Brain microvascular endothelial cell (primary cell): Measurements from ENCODE around the gene LRIT1.

Source experiments
- DNase-seq: peaks from one replicate; pipeline ENCODE4 v3.0.0-alpha.2; 2020
- H3K27ac ChIP-seq: fragments of 250-450 bp; sonication (Bioruptor Pico); 2 replicates; pipeline ENCODE4 v1.5.1; 2020; ENCODE audit warnings: mild to moderate bottlenecking, moderate library complexity
- H3K27me3 ChIP-seq: fragments of 250-450 bp; sonication (Bioruptor Pico); replicated peaks from 2 replicates; pipeline ENCODE4 v1.5.1; 2020; ENCODE audit warnings: mild to moderate bottlenecking
- H3K36me3 ChIP-seq: fragments of 250-450 bp; sonication (Bioruptor Pico); replicated peaks from 2 replicates; pipeline ENCODE4 v1.5.1; 2020; ENCODE audit warnings: mild to moderate bottlenecking
- H3K4me3 ChIP-seq: 2 replicates; pipeline ENCODE4 v1.5.1; 2011; ENCODE audit warnings: low read depth, mild to moderate bottlenecking, control low read depth, low read length, moderate library complexity
- in situ Hi-C: cut with HindIII; loops from 2 replicates; pipeline ENCODE4 v1.10.0; 2017; ENCODE audit warnings: low sequenced_read_pairs, low pct_ligation_motif_present
- TF ChIP-seq, protein P1 (sequence below): IDR thresholded peaks from 2 replicates; pipeline ENCODE4 v1.5.1; 2011; ENCODE audit warnings: low read depth, mild to moderate bottlenecking, moderate library complexity, low read length, control low read depth, inconsistent platforms; ENCODE audit errors: missing control alignments

LRIT1 gene

GRCh38 chr10:84201682-84202081 lies 39.7 kb downstream of the LRIT1 start:
- TF ChIP-seq, protein P1, sequence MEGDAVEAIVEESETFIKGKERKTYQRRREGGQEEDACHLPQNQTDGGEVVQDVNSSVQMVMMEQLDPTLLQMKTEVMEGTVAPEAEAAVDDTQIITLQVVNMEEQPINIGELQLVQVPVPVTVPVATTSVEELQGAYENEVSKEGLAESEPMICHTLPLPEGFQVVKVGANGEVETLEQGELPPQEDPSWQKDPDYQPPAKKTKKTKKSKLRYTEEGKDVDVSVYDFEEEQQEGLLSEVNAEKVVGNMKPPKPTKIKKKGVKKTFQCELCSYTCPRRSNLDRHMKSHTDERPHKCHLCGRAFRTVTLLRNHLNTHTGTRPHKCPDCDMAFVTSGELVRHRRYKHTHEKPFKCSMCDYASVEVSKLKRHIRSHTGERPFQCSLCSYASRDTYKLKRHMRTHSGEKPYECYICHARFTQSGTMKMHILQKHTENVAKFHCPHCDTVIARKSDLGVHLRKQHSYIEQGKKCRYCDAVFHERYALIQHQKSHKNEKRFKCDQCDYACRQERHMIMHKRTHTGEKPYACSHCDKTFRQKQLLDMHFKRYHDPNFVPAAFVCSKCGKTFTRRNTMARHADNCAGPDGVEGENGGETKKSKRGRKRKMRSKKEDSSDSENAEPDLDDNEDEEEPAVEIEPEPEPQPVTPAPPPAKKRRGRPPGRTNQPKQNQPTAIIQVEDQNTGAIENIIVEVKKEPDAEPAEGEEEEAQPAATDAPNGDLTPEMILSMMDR: no peak
- no peaks in the 10 kb centered on the region for H3K36me3 ChIP-seq
- in situ Hi-C loops: no loop called here
- H3K4me3 ChIP-seq: no peak overlapping the region
- H3K27ac ChIP-seq: no peak overlapping the region
- DNase-seq: no peak
- H3K27me3 ChIP-seq: no peaks in the 10 kb centered on the region

- H3K27ac ChIP-seq: no peak overlapping the region
- in situ Hi-C loops: no loop called here
- H3K27me3 ChIP-seq: peaks cover 2% of the 10 kb centered on the region
- H3K36me3 ChIP-seq: no peaks in the 10 kb centered on the region
- H3K4me3 ChIP-seq: no peak overlapping the region
- DNase-seq: no peak
- TF ChIP-seq, protein P1: no peak
These were observed 40.1 kb downstream of the LRIT1 start for GRCh38 chr10:84201244-84201606.

DNA sequence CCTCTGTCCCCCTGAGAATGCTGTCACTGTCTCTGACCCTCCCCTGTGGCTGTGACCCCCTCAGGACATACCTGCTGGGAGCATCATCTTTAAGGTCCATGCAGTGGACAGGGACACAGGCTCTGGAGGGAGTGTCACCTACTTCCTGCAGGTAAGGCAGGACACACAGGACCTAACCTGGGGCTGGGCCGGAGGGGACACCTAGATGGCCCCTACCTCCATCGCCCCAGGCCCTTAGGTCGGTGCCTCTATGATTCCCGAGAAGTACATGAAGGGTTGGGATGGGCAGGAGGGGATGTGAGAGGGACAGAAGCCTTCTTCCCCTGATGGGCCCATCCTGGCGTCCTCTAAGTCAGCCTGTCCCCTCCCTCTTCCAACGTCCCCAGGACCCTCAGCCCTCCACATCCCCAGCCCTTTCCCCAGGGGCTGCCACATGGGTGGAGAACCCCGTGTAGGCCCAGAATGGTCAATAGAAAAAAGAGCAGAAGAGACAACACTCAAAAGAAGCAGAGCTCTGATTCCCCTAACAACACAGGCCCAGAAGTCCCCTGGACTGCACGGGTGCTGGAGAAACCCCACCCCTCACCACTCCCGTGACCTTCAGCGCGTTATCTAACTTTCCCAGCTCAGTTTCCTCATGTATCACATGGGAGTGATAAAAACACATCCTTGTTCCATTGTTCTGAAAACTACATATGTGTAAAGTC lies 40.7 kb downstream of the LRIT1 start:
- in situ Hi-C loops: no loop called here
- Histone ChIP-seq H3K27me3 (peaks cover 7% of the 10 kb centered on the region), H3K4me3 (no peak overlapping the region), H3K27ac (no peak overlapping the region), H3K36me3 (no peaks in the 10 kb centered on the region)
- DNase-seq: no peak
- TF ChIP-seq, protein P1: no peak

GRCh38 chr10:84198206-84198915 lies 43.0 kb downstream of the LRIT1 start:
- no peak for DNase-seq
- Histone ChIP-seq H3K36me3 (no peaks in the 10 kb centered on the region), H3K27me3 (peaks cover 31% of the 10 kb centered on the region), H3K27ac (no peak overlapping the region), H3K4me3 (no peak overlapping the region)
- TF ChIP-seq, protein P1: no peak
- in situ Hi-C loops: no loop called here

GRCh38 chr10:84197643-84198042 lies 43.7 kb downstream of the LRIT1 start:
- Histone ChIP-seq H3K4me3 (no peak overlapping the region), H3K27ac (no peak overlapping the region), H3K36me3 (no peaks in the 10 kb centered on the region), H3K27me3 (peaks cover 37% of the 10 kb centered on the region)
- no peak for DNase-seq
- in situ Hi-C loops: no loop called here
- TF ChIP-seq, protein P1: no peak
